NCI-H1092 treated with DMSO at 0.1 percent for 48 hours (cell line): Measurements from ENCODE around the gene BYSL.

Source experiments
- DNase-seq: peaks from one replicate; lab custom pipeline; 2025; lab: John Stamatoyannopoulos, UW

The BYSL gene

GRCh38 chr6:41914869-41915530 is 6.3 kb upstream of the BYSL start:
- no peak for DNase-seq

- DNase-seq = no peak
Observed at GRCh38 chr6:41917528-41917927, 3.8 kb upstream of the BYSL start.

- no peak for DNase-seq
Observed at GRCh38 chr6:41921712-41921998, 356 bp downstream of the BYSL start.

- peak; percentile 2 for DNase-seq
Observed at GRCh38 chr6:41922154-41922553, 855 bp downstream of the BYSL start.

GRCh38 chr6:41927253-41927652 is 6.0 kb downstream of the BYSL start:
- no peak for DNase-seq

- DNase-seq = no peak
Observed at GRCh38 chr6:41929924-41930323, 8.6 kb downstream of the BYSL start.

GRCh38 chr6:41931792-41932191 is 10.5 kb downstream of the BYSL start:
- no peak for DNase-seq

- DNase-seq = no peak
Observed at GRCh38 chr6:41932378-41932777, 11.1 kb downstream of the BYSL start.

GRCh38 chr6:41934278-41935192 is 13.2 kb downstream of the BYSL start:
- DNase-seq = no peak

- DNase-seq = no peak
Observed at GRCh38 chr6:41935193-41935574, 13.9 kb downstream of the BYSL start.

- no peak for DNase-seq
Observed at GRCh38 chr6:41935685-41936072, 14.4 kb downstream of the BYSL start.

GRCh38 chr6:41936073-41936837 is 15.0 kb downstream of the BYSL start:
- DNase-seq = peak; percentile 18

GRCh38 chr6:41937472-41937860 is 16.2 kb downstream of the BYSL start:
- no peak for DNase-seq

GRCh38 chr6:41937861-41938574 is 16.7 kb downstream of the BYSL start:
- DNase-seq = no peak

- DNase-seq = no peak
Observed at GRCh38 chr6:41938590-41939175, 17.4 kb downstream of the BYSL start.

- no peak for DNase-seq
Observed at GRCh38 chr6:41939176-41939847, 18.0 kb downstream of the BYSL start.

- no peak for DNase-seq
Observed at GRCh38 chr6:41939848-41940758, 18.8 kb downstream of the BYSL start.

GRCh38 chr6:41940759-41941279 is 19.5 kb downstream of the BYSL start:
- DNase-seq = peak; percentile 6

GRCh38 chr6:41941280-41942066 is 20.2 kb downstream of the BYSL start, which contains the start of gene CCND3:
Gene CCND3 (minus strand): TSS chr6:41941808. CDS start chr6:41941649, 159 bp downstream.
- DNase-seq = peak; percentile 74
